ENCODE data around the gene AGAP3. TPM values are rescaled to one million over a fixed set of nuclear protein-coding genes. Genes with fewer than 3 reads are reported as not detected.

AGAP3 gene
- total RNA-seq, 1 experiment from 2014 or later, result 115 TPM

DNA sequence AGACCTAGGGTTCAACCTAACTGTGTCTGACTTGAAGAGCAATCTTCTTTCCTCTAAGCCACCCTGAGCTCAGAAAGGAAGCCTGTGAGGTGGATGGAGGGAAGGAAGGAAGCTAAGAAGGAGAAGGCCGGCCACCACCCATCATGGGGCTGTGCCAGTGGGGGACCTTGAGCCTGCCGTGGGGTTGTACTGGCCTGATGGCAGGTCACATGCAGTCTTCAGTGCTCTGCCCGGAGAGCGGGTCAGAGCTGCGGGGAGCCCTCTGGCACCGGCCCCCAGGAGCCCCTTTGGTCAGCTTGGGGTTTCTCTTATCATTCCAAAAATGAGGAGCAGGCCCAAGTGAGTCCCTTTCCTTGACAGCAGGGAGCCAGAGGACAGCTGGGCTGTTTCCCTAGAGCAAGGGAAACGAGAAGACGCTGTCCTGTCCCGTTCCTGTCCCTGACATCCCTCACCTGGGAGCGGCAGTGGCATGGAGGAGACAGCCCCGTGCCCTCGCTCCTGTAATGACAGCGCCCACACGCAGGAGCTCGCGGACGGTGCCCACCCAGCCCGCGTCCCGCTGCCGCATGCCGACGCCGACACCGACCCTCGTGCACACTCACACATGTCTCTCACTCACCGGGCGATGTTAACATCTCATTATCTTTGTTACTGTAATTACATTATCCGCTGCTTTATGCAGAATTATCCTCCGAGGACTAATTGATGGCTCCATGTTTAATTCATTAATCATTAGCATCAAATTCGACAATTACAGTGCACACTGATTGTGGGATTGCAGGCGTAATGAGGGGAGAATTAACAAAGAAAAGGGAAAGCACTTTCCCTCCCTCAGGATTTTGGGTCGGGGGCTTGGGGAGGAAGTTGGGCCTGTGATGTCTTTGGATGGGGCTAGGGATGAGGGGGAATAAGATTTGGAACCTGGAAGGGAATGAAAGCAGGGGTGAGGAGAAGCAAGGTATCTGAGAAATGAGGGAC is 49.9 kb downstream of the AGAP3 start:
- Histone ChIP-seq H3K4me3 (ENCODE audit: low read depth, low read length, poor library complexity, severe bottlenecking) (no peak overlapping the region), H3K9me3 (ENCODE audit: low read depth, low read length, poor library complexity, severe bottlenecking) (no peaks in the 10 kb centered on the region), H3K27me3 (replicated peaks; ENCODE audit: insufficient read depth, low read depth, low read length, poor library complexity) (no peaks in the 10 kb centered on the region), H3K4me1 (ENCODE audit: insufficient read depth, low read length, poor library complexity, severe bottlenecking) (no peaks in the 10 kb centered on the region), H3K36me3 (ENCODE audit: insufficient read depth, low read length, poor library complexity, severe bottlenecking) (peaks cover 12% of the 10 kb centered on the region), H3K27ac (ENCODE audit: low read depth, low read length, poor library complexity, severe bottlenecking) (no peak overlapping the region)
- no peak for DNase-seq (ENCODE audit: low spot score)
- TF ChIP-seq CTCF (conservative IDR thresholded peaks at IDR 0.05; ENCODE audit: low read depth, low read length) (no peak), EZH2 (IDR thresholded peaks at IDR 0.05; ENCODE audit: borderline replicate concordance, low read depth, low read length, poor library complexity, severe bottlenecking) (no peak)
- no TSS peak for BruUV-seq (replicated peaks)
- POLR2A ChIA-PET (ENCODE audit: low non-redundant PET), result no interaction called here
- intact Hi-C loops (cut with micrococcal nuclease; ENCODE audit: unreplicated experiment), result no loop called here
- CTCF ChIA-PET, result no interaction called here

DNA sequence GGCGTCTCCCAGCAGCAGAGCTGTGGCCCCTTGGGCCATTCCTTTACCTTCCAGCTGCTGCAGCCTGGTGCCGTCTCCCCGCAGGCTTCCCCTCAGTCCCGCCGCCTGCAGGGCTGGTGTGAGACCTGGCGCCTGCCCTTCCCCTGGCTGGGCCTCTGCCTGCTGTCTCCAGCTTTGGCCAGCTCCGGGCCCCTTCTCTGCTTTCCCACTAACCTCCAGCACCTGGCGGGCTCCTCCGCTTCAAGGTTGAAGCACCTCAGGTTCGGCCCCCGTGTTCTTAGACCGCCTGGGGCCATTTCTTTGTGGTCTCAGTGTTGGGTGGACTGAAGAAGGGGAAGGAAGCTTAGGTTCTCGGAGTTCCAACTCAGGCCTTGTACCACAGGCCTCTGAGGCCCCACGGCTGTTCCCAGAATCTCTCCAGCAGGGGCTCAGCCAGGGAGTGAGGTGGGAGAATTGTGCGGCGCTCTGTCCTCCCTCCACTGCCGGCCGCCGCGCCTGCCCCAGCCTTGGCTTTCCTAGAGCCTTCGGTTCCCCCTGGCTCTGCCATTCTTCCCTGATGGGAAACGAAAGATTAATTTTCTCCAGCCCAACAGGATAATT is 50.9 kb downstream of the AGAP3 start:
- Histone ChIP-seq H3K4me3 (ENCODE audit: low read depth, low read length, poor library complexity, severe bottlenecking) (no peak overlapping the region), H3K4me1 (ENCODE audit: insufficient read depth, low read length, poor library complexity, severe bottlenecking) (no peaks in the 10 kb centered on the region), H3K27ac (ENCODE audit: low read depth, low read length, poor library complexity, severe bottlenecking) (no peak overlapping the region), H3K36me3 (ENCODE audit: insufficient read depth, low read length, poor library complexity, severe bottlenecking) (peaks cover 18% of the 10 kb centered on the region), H3K27me3 (replicated peaks; ENCODE audit: insufficient read depth, low read depth, low read length, poor library complexity) (no peaks in the 10 kb centered on the region), H3K9me3 (ENCODE audit: low read depth, low read length, poor library complexity, severe bottlenecking) (no peaks in the 10 kb centered on the region)
- no peak for TF ChIP-seq CTCF (conservative IDR thresholded peaks at IDR 0.05; ENCODE audit: low read depth, low read length)
- no peak for TF ChIP-seq EZH2 (IDR thresholded peaks at IDR 0.05; ENCODE audit: borderline replicate concordance, low read depth, low read length, poor library complexity, severe bottlenecking)
- intact Hi-C loops (cut with micrococcal nuclease; ENCODE audit: unreplicated experiment), result no loop called here
- no TSS peak for BruUV-seq (replicated peaks)
- ChIA-PET POLR2A (ENCODE audit: low non-redundant PET) (no interaction called here), CTCF (no interaction called here)
- DNase-seq (ENCODE audit: low spot score), result no peak

DNA sequence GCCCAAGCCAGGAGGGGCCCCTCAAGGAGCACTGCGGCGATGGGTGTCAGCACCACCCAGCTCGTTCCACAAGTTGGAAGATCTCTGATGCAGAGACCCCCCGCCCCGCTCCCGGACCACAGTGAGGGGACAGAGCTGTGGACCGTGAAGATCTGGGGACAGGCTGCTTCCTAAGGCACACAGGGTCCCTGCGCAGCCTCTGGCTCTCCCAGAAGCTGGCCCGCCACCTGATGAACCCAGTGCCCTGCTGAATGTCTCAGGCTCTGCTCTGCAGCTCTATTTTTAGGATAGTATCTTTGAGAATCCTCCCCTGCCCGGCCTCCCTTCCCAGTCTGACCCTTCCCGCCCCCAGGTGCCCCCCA is 51.5 kb downstream of the AGAP3 start:
- Histone ChIP-seq H3K36me3 (ENCODE audit: insufficient read depth, low read length, poor library complexity, severe bottlenecking) (peaks cover 18% of the 10 kb centered on the region), H3K9me3 (ENCODE audit: low read depth, low read length, poor library complexity, severe bottlenecking) (no peaks in the 10 kb centered on the region), H3K4me3 (ENCODE audit: low read depth, low read length, poor library complexity, severe bottlenecking) (no peak overlapping the region), H3K27ac (ENCODE audit: low read depth, low read length, poor library complexity, severe bottlenecking) (no peak overlapping the region), H3K4me1 (ENCODE audit: insufficient read depth, low read length, poor library complexity, severe bottlenecking) (no peaks in the 10 kb centered on the region), H3K27me3 (replicated peaks; ENCODE audit: insufficient read depth, low read depth, low read length, poor library complexity) (no peaks in the 10 kb centered on the region)
- no peak for DNase-seq (ENCODE audit: low spot score)
- intact Hi-C loops (cut with micrococcal nuclease; ENCODE audit: unreplicated experiment), result no loop called here
- BruUV-seq (replicated peaks), result no TSS peak
- ChIA-PET CTCF (no interaction called here), POLR2A (ENCODE audit: low non-redundant PET) (no interaction called here)
- TF ChIP-seq EZH2 (IDR thresholded peaks at IDR 0.05; ENCODE audit: borderline replicate concordance, low read depth, low read length, poor library complexity, severe bottlenecking), result no peak
- no peak for TF ChIP-seq CTCF (conservative IDR thresholded peaks at IDR 0.05; ENCODE audit: low read depth, low read length)
